H1 (cell line): Measurements from ENCODE around the gene OR2H2. TPM values are rescaled to one million over a fixed set of nuclear protein-coding genes. Genes with fewer than 3 reads are reported as not detected.

Experiments used
- CTCF ChIA-PET: fragments of 300-600 bp; sonication (Branson Sonifier 250); formaldehyde crosslinking; loops from one replicate; lab custom pipeline; 2021; ENCODE audit not compliant: partially characterized antibody; lab: Charles Lee
- POLR2A ChIA-PET: fragments of 300-600 bp; sonication (Branson Sonifier 250); formaldehyde crosslinking; loops from one replicate; lab custom pipeline; 2021; ENCODE audit warnings: inconsistent platforms; ENCODE audit not compliant: partially characterized antibody; lab: Charles Lee
- DNase-seq, 2 experiments: peaks; one replicate each; pipeline versions ENCODE4 v3.0.0 to v3.0.0-alpha.2; 2010 to 2022; ENCODE audit warnings: low spot score in 2 of 2, low read depth in 1 of 2, mixed read lengths in 1 of 2
- FAIRE-seq: peaks from 2 replicates; lab custom pipeline; 2011; peaks lifted over from hg19 to GRCh38; lab: Jason Lieb, UNC
- H2AFZ ChIP-seq: 2 replicates; pipeline ENCODE4 v1.8.1; 2012; ENCODE audit warnings: low read length, inconsistent platforms
- H2AK5ac ChIP-seq: 2 replicates; pipeline ENCODE4 v1.6.1; 2013; ENCODE audit warnings: low read depth, low read length
- H2BK120ac ChIP-seq: replicated peaks from 2 replicates; pipeline ENCODE3; 2013; ENCODE audit warnings: low read depth, low read length, inconsistent platforms
- H2BK12ac ChIP-seq: 2 replicates; pipeline ENCODE4 v1.6.1; 2013; ENCODE audit warnings: low read depth, low read length
- H2BK15ac ChIP-seq: 2 replicates; pipeline ENCODE4 v1.6.1; 2013; ENCODE audit warnings: low read length
- H2BK20ac ChIP-seq: 2 replicates; pipeline ENCODE4 v1.6.1; 2013; ENCODE audit warnings: low read length
- H2BK5ac ChIP-seq: 2 replicates; pipeline ENCODE4 v1.6.1; 2013; ENCODE audit warnings: low read depth, low read length
- H3K14ac ChIP-seq: 2 replicates; pipeline ENCODE4 v1.6.1; 2013; ENCODE audit warnings: inconsistent platforms; ENCODE audit not compliant: insufficient read length
- H3K18ac ChIP-seq: 2 replicates; pipeline ENCODE4 v1.6.1; 2013; ENCODE audit warnings: low read length; ENCODE audit errors: extremely low read depth
- H3K23ac ChIP-seq: 2 replicates; pipeline ENCODE4 v1.6.1; 2013; ENCODE audit warnings: inconsistent platforms; ENCODE audit not compliant: insufficient read length
- H3K23me2 ChIP-seq: 2 replicates; pipeline ENCODE4 v1.6.1; 2013; ENCODE audit warnings: low read depth, low read length
- H3K27ac ChIP-seq: 2 replicates; pipeline ENCODE4 v1.6.1; 2011; ENCODE audit warnings: low read depth, low read length, inconsistent platforms
- H3K27me3 ChIP-seq, 4 experiments: replicated peaks in 1 of 4; 1 replicate in 1 of 4; 2 replicates in 3 of 4; pipeline versions ENCODE4 v1.6.1 to v1.8.1; 2011 to 2013; ENCODE audit warnings: low read length in 3 of 4, mild to moderate bottlenecking in 3 of 4, inconsistent platforms in 2 of 4, mixed read lengths in 2 of 4, moderate library complexity in 1 of 4; ENCODE audit not compliant: control insufficient read depth in 3 of 4, insufficient read depth in 3 of 4; ENCODE audit errors: extremely low read depth in 1 of 4
- H3K36me3 ChIP-seq, 4 experiments: 2 replicates each; pipeline versions ENCODE4 v1.6.1 to v1.8.1; 2011 to 2013; ENCODE audit warnings: mild to moderate bottlenecking in 4 of 4, low read length in 3 of 4, moderate library complexity in 2 of 4, control low read depth in 1 of 4, inconsistent platforms in 1 of 4; ENCODE audit not compliant: insufficient read depth in 4 of 4, control insufficient read depth in 2 of 4
- H3K4ac ChIP-seq: replicated peaks from 2 replicates; pipeline ENCODE3; 2013; ENCODE audit warnings: low read length, low read depth, mixed read lengths, inconsistent platforms; ENCODE audit not compliant: insufficient read length
- H3K4me1 ChIP-seq, 4 experiments: replicated peaks in 1 of 4; 1 replicate in 1 of 4; 2 replicates in 3 of 4; pipeline versions ENCODE4 v1.6.1 to v1.8.1; 2011 to 2013; ENCODE audit warnings: low read length in 3 of 4, inconsistent platforms in 2 of 4, mixed read lengths in 1 of 4; ENCODE audit not compliant: insufficient read depth in 4 of 4, control insufficient read depth in 3 of 4
- H3K4me2 ChIP-seq, 2 experiments: 2 replicates each; pipeline versions ENCODE4 v1.6.1 to v1.8.1; 2011 to 2013; ENCODE audit warnings: low read depth in 2 of 2, low read length in 2 of 2, control low read depth in 1 of 2, inconsistent platforms in 1 of 2, mild to moderate bottlenecking in 1 of 2; ENCODE audit not compliant: insufficient read depth in 1 of 2
- H3K4me3 ChIP-seq, 4 experiments: fragments of 200-600, 300-600 bp in 1 of 4; sonication (generic), shearing (Covaris generic), sonication (Bioruptor Twin) in 1 of 4; 2 replicates each; pipeline versions ENCODE4 v1.5.1 to v1.8.1; 2011 to 2016; ENCODE audit warnings: low read length in 4 of 4, low read depth in 3 of 4, control low read depth in 2 of 4, inconsistent platforms in 2 of 4, mild to moderate bottlenecking in 2 of 4, mixed read lengths in 1 of 4, moderate library complexity in 1 of 4; ENCODE audit not compliant: insufficient read depth in 2 of 4; ENCODE audit errors: extremely low read depth in 1 of 4
- H3K56ac ChIP-seq: replicated peaks from 2 replicates; pipeline ENCODE3; 2013; ENCODE audit warnings: low read depth, mild to moderate bottlenecking, mixed read lengths, low read length, inconsistent platforms; ENCODE audit not compliant: insufficient read length
- H3K79me1 ChIP-seq: 2 replicates; pipeline ENCODE4 v1.6.1; 2013; ENCODE audit warnings: low read depth, low read length, control low read depth
- H3K79me2 ChIP-seq, 2 experiments: 2 replicates each; pipeline versions ENCODE4 v1.6.1 to v1.8.1; 2012 to 2013; ENCODE audit warnings: low read length in 2 of 2, mild to moderate bottlenecking in 2 of 2, inconsistent platforms in 1 of 2; ENCODE audit not compliant: insufficient read depth in 2 of 2, control insufficient read depth in 1 of 2
- H3K9ac ChIP-seq, 4 experiments: replicated peaks in 1 of 4; 1 replicate in 1 of 4; 2 replicates in 3 of 4; pipeline versions ENCODE4 v1.6.1 to v1.8.1; 2011 to 2013; ENCODE audit warnings: low read depth in 3 of 4, low read length in 3 of 4, control low read depth in 2 of 4, mild to moderate bottlenecking in 2 of 4, moderate library complexity in 2 of 4, inconsistent platforms in 1 of 4; ENCODE audit errors: extremely low read depth in 1 of 4
- H3K9me3 ChIP-seq, 2 experiments: 2 replicates each; pipeline versions ENCODE4 v1.6.1 to v1.8.1; 2012 to 2013; ENCODE audit warnings: mild to moderate bottlenecking in 2 of 2, moderate library complexity in 2 of 2, control low read depth in 1 of 2, inconsistent platforms in 1 of 2, low read depth in 1 of 2, low read length in 1 of 2, mixed read lengths in 1 of 2; ENCODE audit not compliant: insufficient read depth in 2 of 2
- H4K20me1 ChIP-seq, 2 experiments: replicated peaks in 1 of 2; 2 replicates each; pipeline versions ENCODE3 to v1.8.1; 2011 to 2013; ENCODE audit warnings: inconsistent platforms in 2 of 2, low read length in 2 of 2, mild to moderate bottlenecking in 1 of 2; ENCODE audit not compliant: insufficient read depth in 2 of 2, control insufficient read depth in 1 of 2
- H4K5ac ChIP-seq: 2 replicates; pipeline ENCODE4 v1.6.1; 2013; ENCODE audit warnings: low read length, low read depth, mixed read lengths, inconsistent platforms; ENCODE audit not compliant: insufficient read length
- H4K8ac ChIP-seq: 2 replicates; pipeline ENCODE4 v1.8.0; 2013; ENCODE audit warnings: mild to moderate bottlenecking, moderate library complexity, low read length, inconsistent platforms; ENCODE audit not compliant: insufficient read depth; ENCODE audit errors: extremely low read depth
- H4K91ac ChIP-seq: replicated peaks from 2 replicates; pipeline ENCODE3; 2013; ENCODE audit warnings: low read length, mixed read lengths, inconsistent platforms; ENCODE audit not compliant: insufficient read length
- BACH1 ChIP-seq: IDR thresholded peaks from 2 replicates; pipeline ENCODE4 v1.6.1; 2012; ENCODE audit warnings: low read length, improper control_type of control experiment
- CBX8 ChIP-seq: fragments of 300-800, 300-1000 bp; sonication (generic); IDR thresholded peaks from 2 replicates; pipeline ENCODE4 v1.7.1; 2016; ENCODE audit warnings: low read depth, low read length, borderline replicate concordance
- EZH2 ChIP-seq: fragments of 200-600 bp; sonication (generic); IDR thresholded peaks from 2 replicates; pipeline ENCODE4 v1.7.1; 2012; ENCODE audit warnings: low read depth, mild to moderate bottlenecking, moderate library complexity, low read length, inconsistent platforms; ENCODE audit not compliant: severe bottlenecking
- HDAC6 ChIP-seq: IDR thresholded peaks from one replicate; pipeline ENCODE4 v1.7.1; 2012; ENCODE audit warnings: low read depth, mild to moderate bottlenecking, inconsistent platforms, low read length, moderate library complexity
- JUND ChIP-seq: IDR thresholded peaks from 2 replicates; pipeline ENCODE4 v1.6.1; 2011; ENCODE audit warnings: mild to moderate bottlenecking, improper control_type of control experiment, low read length
- RBBP5 ChIP-seq: IDR thresholded peaks from 2 replicates; pipeline ENCODE4 v1.7.1; 2012; ENCODE audit warnings: low read depth, mild to moderate bottlenecking, inconsistent platforms, low read length, moderate library complexity, borderline replicate concordance
- SAP30 ChIP-seq: fragments of 300-600 bp; sonication (generic); IDR thresholded peaks from 2 replicates; pipeline ENCODE4 v1.7.1; 2012; ENCODE audit warnings: low read length, moderate library complexity, mild to moderate bottlenecking, inconsistent platforms; ENCODE audit not compliant: insufficient read depth, insufficient replicate concordance
- SIN3A ChIP-seq, 2 experiments: IDR thresholded peaks in 1 of 2; conservative IDR thresholded peaks in 1 of 2; 2 replicates each; pipeline ENCODE4 v1.6.1; 2011 to 2012; ENCODE audit warnings: low read length in 2 of 2, improper control_type of control experiment in 1 of 2, low read depth in 1 of 2, mild to moderate bottlenecking in 1 of 2
- SIX5 ChIP-seq: IDR thresholded peaks from 2 replicates; pipeline ENCODE4 v1.6.1; 2011; ENCODE audit warnings: mild to moderate bottlenecking, low read depth, low read length
- TAF7 ChIP-seq: optimal IDR thresholded peaks from 2 replicates; pipeline ENCODE3; 2011; ENCODE audit warnings: low read depth, mild to moderate bottlenecking, inconsistent platforms, low read length, moderate library complexity, borderline replicate concordance
- TBP ChIP-seq: IDR thresholded peaks from 2 replicates; pipeline ENCODE4 v1.6.1; 2011; ENCODE audit warnings: low read depth, low read length, improper control_type of control experiment
- TCF12 ChIP-seq: IDR thresholded peaks from 2 replicates; pipeline ENCODE4 v1.6.1; 2011; ENCODE audit warnings: low read depth, mild to moderate bottlenecking, low read length
- WGBS, 2 experiments: shearing (Covaris generic) in 1 of 2; methylation state at CpG; one replicate each; pipeline versions ENCODE4 v1.1.6 to v1.1.7; 2013 to 2015; ENCODE audit warnings: low lambda C conversion rate in 2 of 2, mixed read lengths in 2 of 2, inconsistent platforms in 1 of 2, low coverage in 1 of 2, missing lambda C conversion rate in 1 of 2; ENCODE audit not compliant: insufficient replicate concordance in 2 of 2, insufficient coverage in 1 of 2, insufficient read length in 1 of 2; ENCODE audit errors: extremely low coverage in 1 of 2, missing lambda C conversion rate in 1 of 2; 5-methylcytosine and 5-hydroxymethylcytosine counted together
- polyA plus RNA-seq, 7 experiments: library from polyadenylated mRNA; depleted of rRNA in 3 of 7; stranded (reverse) in 5 of 7; unstranded in 2 of 7; fragments of >200 nt in 5 of 7; fragments of 200-250 nt in 2 of 7; gene quantifications; 1 replicate in 5 of 7; 2 replicates in 1 of 7; 4 replicates in 1 of 7; pipeline versions ENCODE4 v1.2.1 to v1.2.3, GENCODE V29; 2011 to 2013; ENCODE audit warnings: missing spikeins in 2 of 7, mixed read lengths in 2 of 7
- total RNA-seq: library from RNA; stranded (reverse); fragmentation: NEBNext Ultra II Directional; extraction: Animal tissue kit (Norgen Biotek cat#: 25700); gene quantifications from 2 replicates; pipeline ENCODE4 v1.2.1, GENCODE V29; 2021
- TF ChIP-seq, protein P1 (sequence below): IDR thresholded peaks from 2 replicates; pipeline ENCODE4 v1.6.1; 2011; ENCODE audit warnings: low read depth, mild to moderate bottlenecking, low read length; ENCODE audit not compliant: insufficient read depth

The OR2H2 gene
- total and polyA plus RNA-seq, 2 of the 8 experiments (the other 6 are each of a cell fraction or from before 2014, with no cell fraction given), result not detected

DNA sequence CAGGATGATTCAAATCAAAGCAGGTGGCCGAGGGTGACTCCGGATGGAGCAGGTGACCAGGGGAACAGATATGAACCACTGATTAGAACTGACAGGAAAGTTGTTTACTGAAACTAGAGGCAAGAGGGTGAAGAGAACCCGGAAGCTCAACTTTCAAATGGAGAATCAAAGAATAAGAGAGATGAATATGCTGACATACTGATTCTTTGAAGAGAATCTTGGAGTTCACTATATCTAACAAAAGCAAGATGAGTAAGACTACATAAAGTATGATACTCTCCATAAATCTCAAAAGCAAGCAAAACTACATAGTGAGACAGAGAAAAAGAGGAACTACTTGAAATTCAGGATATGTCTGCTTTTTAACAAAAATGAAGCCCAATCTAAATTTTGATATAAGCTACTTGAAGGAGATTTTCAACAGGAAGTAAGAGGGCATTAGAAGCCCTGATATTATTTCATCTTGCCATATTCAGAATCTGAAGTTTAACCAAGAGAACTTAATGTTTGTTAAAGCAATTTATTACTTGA lies 21.4 kb upstream of the OR2H2 start:
- no peak overlapping the region for H2AFZ ChIP-seq
- no peak overlapping the region for H4K5ac ChIP-seq
- H3K36me3 ChIP-seq, result no peaks in the 10 kb centered on the region
- H3K4me3 ChIP-seq, result no peak overlapping the region
- H3K27ac ChIP-seq, result no peak overlapping the region
- no peak overlapping the region for H4K8ac ChIP-seq
- no peak overlapping the region for H2BK120ac ChIP-seq
- no peaks in the 10 kb centered on the region for H3K79me1 ChIP-seq
- ChIA-PET CTCF (interaction anchor here (0.6 to 0.7 kb wide), 3 partner anchors 17 to 454 kb away, joined by 3 read pairs; no protein-coding TSS in a partner anchor), POLR2A (interaction anchor here (0.8 kb wide), 1 partner anchor 11 kb away, joined by 3 read pairs; no protein-coding TSS in a partner anchor)
- H2BK15ac ChIP-seq, result no peak overlapping the region
- H2AK5ac ChIP-seq, result no peak overlapping the region
- no peak for DNase-seq
- H3K18ac ChIP-seq, result no peak overlapping the region
- H3K9ac ChIP-seq, result no peak overlapping the region
- H3K56ac ChIP-seq, result no peak overlapping the region
- H3K9me3 ChIP-seq, result no peaks in the 10 kb centered on the region
- no peak overlapping the region for H3K23ac ChIP-seq
- no peak overlapping the region for H3K4me2 ChIP-seq
- no peak overlapping the region for H3K14ac ChIP-seq
- H2BK20ac ChIP-seq, result no peak overlapping the region
- H3K27me3 ChIP-seq, result no peaks in the 10 kb centered on the region; a peak in 1 of 7 replicates
- H3K23me2 ChIP-seq, result no peaks in the 10 kb centered on the region
- 62% methylated on average over 3 of the region's 3 CpGs; no CpG with 5 or more reads in 1 of the 2 experiments for WGBS, 2 experiments
- no peak overlapping the region for H2BK12ac ChIP-seq
- no peaks in the 10 kb centered on the region for H3K79me2 ChIP-seq
- H4K91ac ChIP-seq, result no peak overlapping the region
- peaks cover 0 to 7% (median under 1%) of the 10 kb centered on the region in 4 experiments; a peak in 3 of 7 replicates for H3K4me1 ChIP-seq
- H2BK5ac ChIP-seq, result no peak overlapping the region
- no peaks in the 10 kb centered on the region for H4K20me1 ChIP-seq
- no peak for FAIRE-seq
- no peak overlapping the region for H3K4ac ChIP-seq
- TF ChIP-seq SIX5 (no peak), HDAC6 (no peak), RBBP5 (no peak), EZH2 (no peak), JUND (no peak), TCF12 (no peak), CBX8 (no peak), TBP (no peak), TAF7 (no peak), SAP30 (no peak), BACH1 (no peak), SIN3A (conservative IDR thresholded peaks at IDR 0.05 in 1 of 2, IDR thresholded peaks at IDR 0.05 in 1 of 2; ENCODE audit: low read depth in 1 of 2, low read length in 2 of 2) (no peak)
- TF ChIP-seq, protein P1, sequence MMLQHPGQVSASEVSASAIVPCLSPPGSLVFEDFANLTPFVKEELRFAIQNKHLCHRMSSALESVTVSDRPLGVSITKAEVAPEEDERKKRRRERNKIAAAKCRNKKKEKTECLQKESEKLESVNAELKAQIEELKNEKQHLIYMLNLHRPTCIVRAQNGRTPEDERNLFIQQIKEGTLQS, result no peak
